ENCODE data around the gene PER2. TPM values are rescaled to one million over a fixed set of nuclear protein-coding genes. Genes with fewer than 3 reads are reported as not detected.
A peak's percentile ranks its signal among the peaks of the same experiment; 100 is the strongest.

PER2 gene
- total RNA-seq, 4 donors from 2014 or later: 24.3 to 105 (median 85.9) TPM

DNA sequence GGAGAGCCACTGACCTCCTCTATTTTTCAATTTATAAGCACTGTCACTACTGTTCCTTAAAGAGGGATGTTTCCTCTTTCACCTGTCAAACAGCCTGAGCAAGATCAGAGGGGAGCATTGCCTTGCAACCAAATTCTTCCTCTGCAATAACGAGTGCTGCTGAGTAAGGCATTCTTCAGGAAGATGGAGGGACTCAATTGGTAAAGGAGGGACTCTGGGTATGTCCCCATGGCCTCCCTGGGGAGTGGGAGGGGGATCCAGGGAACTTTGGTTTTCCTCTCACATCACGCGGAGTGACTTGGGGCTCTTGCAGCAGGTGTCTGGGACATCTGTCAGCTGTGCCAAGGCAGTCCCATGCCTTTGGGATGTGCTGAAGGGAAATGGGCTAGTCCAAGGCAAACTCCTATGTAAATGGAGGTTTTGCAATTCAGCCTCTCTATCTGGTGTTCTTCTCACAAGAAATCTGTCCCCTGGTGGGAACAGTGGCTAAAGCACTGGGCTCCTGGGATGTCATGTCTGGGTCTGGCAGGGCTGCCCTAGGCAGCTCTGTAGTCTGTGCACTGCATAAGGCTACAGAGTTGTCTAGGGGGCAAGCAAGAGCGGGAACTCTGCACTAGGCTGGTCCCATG lies 34.2 kb downstream of the PER2 start:
- TF ChIP-seq CTCF (IDR thresholded peaks at IDR 0.05) (no peak), EP300 (IDR thresholded peaks at IDR 0.05) (no peak), POLR2A (IDR thresholded peaks at IDR 0.05) (no peak), POLR2AphosphoS5 (IDR thresholded peaks at IDR 0.05) (no peak)
- peaks cover 99% of the 10 kb centered on the region for H3K36me3 ChIP-seq
- H3K4me1 ChIP-seq: no peaks in the 10 kb centered on the region
- no peaks in the 10 kb centered on the region for H3K27me3 ChIP-seq
- H3K27ac ChIP-seq: no peak overlapping the region
- no peak overlapping the region for H3K4me3 ChIP-seq
- no peak for DNase-seq (ENCODE audit: low spot score in 2 of 2)
- WGBS: 79% methylated on average over 4 of the region's 4 CpGs
- no peaks in the 10 kb centered on the region for H3K9me3 ChIP-seq

- Histone ChIP-seq H3K27ac (no peak overlapping the region), H3K4me1 (no peaks in the 10 kb centered on the region), H3K9me3 (no peaks in the 10 kb centered on the region), H3K27me3 (no peaks in the 10 kb centered on the region), H3K4me3 (no peak overlapping the region), H3K36me3 (peaks cover 98% of the 10 kb centered on the region)
- DNase-seq (ENCODE audit: low spot score in 2 of 2): peak in 1 of 2 donors; percentile 59
- WGBS: 95% methylated on average over 32 of the region's 35 CpGs
- TF ChIP-seq EP300 (IDR thresholded peaks at IDR 0.05): no peak
- no peak for TF ChIP-seq POLR2AphosphoS5 (IDR thresholded peaks at IDR 0.05)
- no peak for TF ChIP-seq CTCF (IDR thresholded peaks at IDR 0.05)
- no peak for TF ChIP-seq POLR2A (IDR thresholded peaks at IDR 0.05)
These were observed 35.4 kb downstream of the PER2 start for GRCh38 chr2:238252766-238253630.

DNA sequence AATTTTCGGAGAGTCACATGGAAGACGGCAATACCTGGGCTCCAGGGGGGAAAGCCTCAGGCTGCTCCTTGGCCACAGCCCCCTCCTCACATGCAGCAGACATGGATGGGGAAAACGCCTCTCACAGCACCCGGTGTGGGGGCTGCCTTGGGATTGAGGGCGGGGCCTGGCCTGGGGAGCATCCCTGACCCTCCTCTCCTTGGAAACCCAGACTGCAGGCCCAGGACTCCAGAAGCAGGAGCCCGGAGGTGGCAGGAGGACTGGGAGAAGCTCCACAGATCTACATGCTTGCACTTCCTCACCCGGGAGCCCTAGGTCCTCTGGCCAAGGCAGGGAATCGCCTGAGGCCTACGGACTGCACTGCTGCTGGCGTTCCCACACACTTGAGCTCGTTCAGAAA lies 36.4 kb downstream of the PER2 start:
- no peaks in the 10 kb centered on the region for H3K4me1 ChIP-seq
- H3K36me3 ChIP-seq: peaks cover 99% of the 10 kb centered on the region
- no peak overlapping the region for H3K27ac ChIP-seq
- no peaks in the 10 kb centered on the region for H3K9me3 ChIP-seq
- no peak overlapping the region for H3K4me3 ChIP-seq
- no peak for DNase-seq (ENCODE audit: low spot score in 2 of 2)
- 88% methylated on average over 9 of the region's 11 CpGs for WGBS
- H3K27me3 ChIP-seq: no peaks in the 10 kb centered on the region
- no peak for TF ChIP-seq POLR2A (IDR thresholded peaks at IDR 0.05)
- TF ChIP-seq CTCF (IDR thresholded peaks at IDR 0.05): no peak
- TF ChIP-seq POLR2AphosphoS5 (IDR thresholded peaks at IDR 0.05): no peak

DNA sequence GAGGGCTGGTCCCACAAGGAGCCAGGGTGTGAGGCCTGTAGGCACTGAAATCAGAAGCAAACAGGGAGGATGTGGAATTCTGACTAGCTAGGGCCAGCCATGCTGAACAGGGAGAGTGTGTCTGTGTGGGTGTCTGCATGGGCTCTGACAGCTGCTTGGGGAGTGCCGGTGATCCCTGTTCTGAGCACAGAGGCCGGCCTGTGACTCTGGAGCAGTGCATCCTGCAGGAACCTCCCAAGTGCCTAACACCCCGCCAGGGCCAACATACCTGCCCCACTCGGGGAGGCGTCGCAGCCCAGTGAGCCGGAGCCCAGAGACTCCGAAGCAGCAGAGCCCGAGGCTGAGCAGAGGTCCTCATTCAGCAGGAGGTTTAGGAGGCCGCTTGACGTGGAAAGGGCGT lies 37.1 kb downstream of the PER2 start:
- H3K4me1 ChIP-seq: no peaks in the 10 kb centered on the region
- H3K4me3 ChIP-seq: no peak overlapping the region
- H3K27me3 ChIP-seq: no peaks in the 10 kb centered on the region
- H3K27ac ChIP-seq: no peak overlapping the region
- peaks cover 99% of the 10 kb centered on the region for H3K36me3 ChIP-seq
- 90% methylated on average over 9 of the region's 12 CpGs for WGBS
- H3K9me3 ChIP-seq: no peaks in the 10 kb centered on the region
- TF ChIP-seq POLR2A (IDR thresholded peaks at IDR 0.05) (no peak), POLR2AphosphoS5 (IDR thresholded peaks at IDR 0.05) (no peak), EP300 (IDR thresholded peaks at IDR 0.05) (no peak), CTCF (IDR thresholded peaks at IDR 0.05) (no peak)
- DNase-seq (ENCODE audit: low spot score in 2 of 2): no peak

- Histone ChIP-seq H3K27ac (no peak overlapping the region), H3K9me3 (no peaks in the 10 kb centered on the region), H3K27me3 (no peaks in the 10 kb centered on the region), H3K4me3 (no peak overlapping the region), H3K36me3 (peaks cover 99% of the 10 kb centered on the region), H3K4me1 (no peaks in the 10 kb centered on the region)
- no peak for TF ChIP-seq CTCF (IDR thresholded peaks at IDR 0.05)
- no peak for TF ChIP-seq EP300 (IDR thresholded peaks at IDR 0.05)
- TF ChIP-seq POLR2A (IDR thresholded peaks at IDR 0.05): no peak
- no peak for TF ChIP-seq POLR2AphosphoS5 (IDR thresholded peaks at IDR 0.05)
- 97% methylated on average over 5 of the region's 7 CpGs for WGBS
- no peak for DNase-seq (ENCODE audit: low spot score in 2 of 2)
These were observed 37.5 kb downstream of the PER2 start for GRCh38 chr2:238250896-238251295.
